ENCODE data around the gene KCNAB2.

KCNAB2 gene

DNA sequence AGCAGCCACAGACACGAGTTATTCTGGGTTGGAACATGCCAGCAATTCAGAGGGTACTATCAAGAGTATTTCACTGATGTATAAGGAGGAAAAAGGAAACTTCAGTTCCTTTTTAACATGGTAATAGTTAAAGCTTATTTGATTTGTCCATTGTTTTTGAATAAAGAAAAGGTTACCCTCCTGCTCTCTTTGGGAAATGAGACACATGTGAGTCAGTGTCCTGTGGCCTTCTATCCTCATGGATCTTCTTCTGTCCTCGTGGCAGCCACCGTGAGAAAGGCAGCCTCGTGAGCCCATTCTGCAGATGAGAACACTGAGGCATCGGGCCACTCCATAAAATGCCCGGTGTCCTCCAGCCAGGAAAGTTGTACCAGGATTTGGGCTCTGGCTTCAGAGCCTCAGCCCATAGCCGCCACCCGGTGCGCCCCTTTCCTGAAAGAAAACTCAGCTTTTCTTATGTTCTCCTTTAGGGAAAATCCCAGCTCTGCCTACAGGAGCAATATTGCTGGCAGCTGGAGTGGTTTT lies 24.8 kb downstream of the KCNAB2 start:
- TF ChIP-seq, protein P1, sequence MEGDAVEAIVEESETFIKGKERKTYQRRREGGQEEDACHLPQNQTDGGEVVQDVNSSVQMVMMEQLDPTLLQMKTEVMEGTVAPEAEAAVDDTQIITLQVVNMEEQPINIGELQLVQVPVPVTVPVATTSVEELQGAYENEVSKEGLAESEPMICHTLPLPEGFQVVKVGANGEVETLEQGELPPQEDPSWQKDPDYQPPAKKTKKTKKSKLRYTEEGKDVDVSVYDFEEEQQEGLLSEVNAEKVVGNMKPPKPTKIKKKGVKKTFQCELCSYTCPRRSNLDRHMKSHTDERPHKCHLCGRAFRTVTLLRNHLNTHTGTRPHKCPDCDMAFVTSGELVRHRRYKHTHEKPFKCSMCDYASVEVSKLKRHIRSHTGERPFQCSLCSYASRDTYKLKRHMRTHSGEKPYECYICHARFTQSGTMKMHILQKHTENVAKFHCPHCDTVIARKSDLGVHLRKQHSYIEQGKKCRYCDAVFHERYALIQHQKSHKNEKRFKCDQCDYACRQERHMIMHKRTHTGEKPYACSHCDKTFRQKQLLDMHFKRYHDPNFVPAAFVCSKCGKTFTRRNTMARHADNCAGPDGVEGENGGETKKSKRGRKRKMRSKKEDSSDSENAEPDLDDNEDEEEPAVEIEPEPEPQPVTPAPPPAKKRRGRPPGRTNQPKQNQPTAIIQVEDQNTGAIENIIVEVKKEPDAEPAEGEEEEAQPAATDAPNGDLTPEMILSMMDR (IDR thresholded peaks at IDR 0.05; ENCODE audit: insufficient read depth, low read length, poor library complexity, severe bottlenecking), result no peak
- H3K27me3 ChIP-seq (replicated peaks; ENCODE audit: control insufficient read depth, insufficient read depth, low read length), result no peaks in the 10 kb centered on the region
- H3K4me3 ChIP-seq (replicated peaks; ENCODE audit: low read depth, low read length), result no peak overlapping the region
- H3K36me3 ChIP-seq (ENCODE audit: control insufficient read depth, insufficient read depth, low read length), result peaks cover 18% of the 10 kb centered on the region
- no peak for DNase-seq (ENCODE audit: extremely low read depth, insufficient read length)

DNA sequence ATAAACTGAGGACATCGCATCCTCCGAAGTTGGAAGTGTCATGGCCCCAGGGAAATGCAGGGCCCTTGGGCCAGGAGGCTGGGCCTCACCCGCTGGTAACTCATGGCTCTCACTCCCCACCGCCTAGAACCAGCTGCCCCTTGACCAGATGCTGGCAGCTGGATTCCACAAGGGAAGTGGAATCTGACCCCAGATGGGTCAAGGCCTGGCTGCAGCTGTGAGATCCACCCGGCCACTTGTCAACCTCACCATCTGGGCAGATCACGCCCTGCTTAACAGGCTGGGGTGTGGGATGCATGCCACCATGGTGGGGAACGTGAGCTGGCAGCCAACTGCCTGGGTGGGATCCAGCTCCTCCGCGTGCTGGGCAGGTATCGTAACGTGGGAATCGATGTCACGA lies 25.5 kb downstream of the KCNAB2 start:
- Histone ChIP-seq H3K4me3 (replicated peaks; ENCODE audit: low read depth, low read length) (no peak overlapping the region), H3K36me3 (ENCODE audit: control insufficient read depth, insufficient read depth, low read length) (peaks cover 21% of the 10 kb centered on the region), H3K27me3 (replicated peaks; ENCODE audit: control insufficient read depth, insufficient read depth, low read length) (no peaks in the 10 kb centered on the region)
- TF ChIP-seq, protein P1 (IDR thresholded peaks at IDR 0.05; ENCODE audit: insufficient read depth, low read length, poor library complexity, severe bottlenecking), result no peak
- DNase-seq (ENCODE audit: extremely low read depth, insufficient read length), result no peak

DNA sequence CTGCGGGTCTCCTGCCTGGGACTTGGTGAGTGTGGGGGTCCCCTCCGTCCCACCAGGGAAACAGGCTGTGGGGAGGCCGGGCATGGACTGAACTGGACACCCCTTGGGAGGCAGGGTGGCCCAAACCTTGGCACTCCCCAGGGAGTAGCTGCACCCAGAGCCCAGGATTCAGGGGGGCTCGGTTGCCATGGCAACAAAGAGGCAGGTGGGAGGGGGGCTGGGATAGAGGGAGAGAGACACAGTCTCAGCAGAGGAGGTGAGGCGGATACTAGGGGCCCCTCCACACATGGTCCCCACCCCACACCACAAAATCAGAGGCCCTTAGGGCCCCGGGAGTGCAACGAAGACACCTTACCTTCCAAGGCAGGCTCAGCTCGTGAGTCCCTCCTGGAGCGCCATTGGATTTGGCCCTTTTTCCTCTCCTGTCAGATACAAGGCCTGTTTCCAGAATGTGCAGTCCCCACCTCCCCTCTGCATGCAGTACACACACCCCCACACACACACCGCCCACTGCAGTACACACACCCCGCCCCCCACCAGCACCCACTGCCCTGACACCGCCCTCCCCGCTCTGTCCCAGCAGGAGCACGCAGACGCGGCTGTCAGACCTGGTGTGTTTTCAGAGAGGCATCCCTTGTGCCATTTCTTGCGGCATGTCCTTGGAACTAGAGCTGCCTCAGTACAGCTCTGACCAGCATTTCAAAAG lies 27.2 kb downstream of the KCNAB2 start:
- peaks cover 21% of the 10 kb centered on the region for H3K36me3 ChIP-seq (ENCODE audit: control insufficient read depth, insufficient read depth, low read length)
- H3K4me3 ChIP-seq (replicated peaks; ENCODE audit: low read depth, low read length), result no peak overlapping the region
- TF ChIP-seq, protein P1 (IDR thresholded peaks at IDR 0.05; ENCODE audit: insufficient read depth, low read length, poor library complexity, severe bottlenecking), result no peak
- H3K27me3 ChIP-seq (replicated peaks; ENCODE audit: control insufficient read depth, insufficient read depth, low read length), result no peaks in the 10 kb centered on the region
- DNase-seq (ENCODE audit: extremely low read depth, insufficient read length), result no peak

DNA sequence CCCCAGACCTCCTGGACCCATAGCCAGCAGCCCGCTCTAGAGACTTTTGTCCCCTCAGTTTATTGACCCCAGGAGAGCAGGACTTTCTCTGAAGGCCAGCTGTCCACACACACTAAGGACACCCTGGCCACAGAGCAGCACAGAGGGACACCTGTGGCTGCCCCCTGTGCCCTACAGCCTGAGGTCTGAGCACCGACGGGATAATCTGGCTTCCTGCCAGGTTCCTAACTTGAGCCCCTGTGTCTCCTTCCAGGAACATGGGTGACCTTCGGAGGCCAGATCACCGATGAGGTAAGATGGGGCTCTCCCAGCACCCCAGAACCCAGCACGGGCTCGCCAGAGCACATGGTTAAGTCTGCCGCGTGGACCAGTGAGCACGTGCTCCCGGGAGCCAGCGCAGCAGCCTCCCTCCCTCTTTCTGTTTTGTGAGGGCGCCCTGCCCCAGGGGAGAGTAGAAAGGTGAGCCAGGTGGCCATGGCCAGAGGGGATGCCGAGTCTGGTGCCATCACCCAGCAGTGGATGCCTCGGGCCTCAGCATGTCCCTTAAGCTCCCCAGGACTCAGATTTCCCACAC lies 27.9 kb downstream of the KCNAB2 start:
- TF ChIP-seq, protein P1 (IDR thresholded peaks at IDR 0.05; ENCODE audit: insufficient read depth, low read length, poor library complexity, severe bottlenecking), result no peak
- H3K27me3 ChIP-seq (replicated peaks; ENCODE audit: control insufficient read depth, insufficient read depth, low read length), result no peaks in the 10 kb centered on the region
- H3K36me3 ChIP-seq (ENCODE audit: control insufficient read depth, insufficient read depth, low read length), result peaks cover 21% of the 10 kb centered on the region

DNA sequence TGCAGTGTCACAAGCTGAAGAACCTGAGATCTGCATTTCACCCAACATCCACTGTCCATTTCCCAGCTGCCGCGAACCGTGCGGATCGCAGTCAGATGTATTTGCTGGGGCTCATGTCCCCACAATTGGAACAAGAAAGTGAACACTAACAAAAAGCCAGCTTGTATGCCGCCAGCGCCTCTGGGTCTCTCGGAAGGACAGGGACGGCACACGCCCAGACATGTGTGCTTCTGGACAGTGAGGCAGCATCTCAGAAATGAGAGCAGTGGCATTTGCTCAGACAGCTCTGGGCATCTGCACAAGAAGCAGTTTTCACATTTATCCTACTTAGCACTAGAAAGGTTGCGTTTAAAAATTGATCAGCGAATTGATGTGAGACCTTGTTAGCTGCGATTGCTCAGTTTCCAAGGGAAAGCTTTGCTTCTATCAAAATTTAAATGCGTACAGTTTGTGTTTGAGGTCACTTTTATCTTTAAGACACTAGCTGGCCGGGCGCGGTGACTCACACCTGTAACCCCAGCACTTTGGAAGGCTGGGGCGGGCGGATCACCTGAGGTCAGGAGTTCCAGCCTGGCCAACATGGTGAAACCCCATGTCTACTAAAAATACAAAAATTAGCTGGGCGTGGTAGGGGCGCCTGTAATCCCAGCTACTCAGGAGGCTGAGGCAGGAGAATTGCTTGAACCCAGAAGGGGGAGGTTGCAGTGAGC lies 28.7 kb downstream of the KCNAB2 start:
- TF ChIP-seq, protein P1 (IDR thresholded peaks at IDR 0.05; ENCODE audit: insufficient read depth, low read length, poor library complexity, severe bottlenecking), result no peak
- peaks cover 21% of the 10 kb centered on the region for H3K36me3 ChIP-seq (ENCODE audit: control insufficient read depth, insufficient read depth, low read length)
- H3K4me3 ChIP-seq (replicated peaks; ENCODE audit: low read depth, low read length), result no peak overlapping the region
- DNase-seq (ENCODE audit: extremely low read depth, insufficient read length), result no peak
- no peaks in the 10 kb centered on the region for H3K27me3 ChIP-seq (replicated peaks; ENCODE audit: control insufficient read depth, insufficient read depth, low read length)

More for the DNA sequence above, 27.9 kb downstream of the KCNAB2 start:
- DNase-seq (ENCODE audit: extremely low read depth, insufficient read length), result no peak
- H3K4me3 ChIP-seq (replicated peaks; ENCODE audit: low read depth, low read length), result no peak overlapping the region
